Activated naive CD4-positive, alpha-beta T cell treated with Interleukin-2 at 50 U/mL for 16 hours (primary cell): ENCODE results near the gene MUL1.
A peak's percentile ranks its signal among the peaks of the same experiment; 100 is the strongest.
"Not testable (repeated sequence)": the region's sequence is repeated elsewhere in the genome, so short reads cannot be mapped to it uniquely, and the experiment has no call there.

ENCODE experiments used
- DNase-seq: peaks from one replicate; pipeline ENCODE4 v3.0.0-alpha.2; 2020

Gene MUL1

DNA sequence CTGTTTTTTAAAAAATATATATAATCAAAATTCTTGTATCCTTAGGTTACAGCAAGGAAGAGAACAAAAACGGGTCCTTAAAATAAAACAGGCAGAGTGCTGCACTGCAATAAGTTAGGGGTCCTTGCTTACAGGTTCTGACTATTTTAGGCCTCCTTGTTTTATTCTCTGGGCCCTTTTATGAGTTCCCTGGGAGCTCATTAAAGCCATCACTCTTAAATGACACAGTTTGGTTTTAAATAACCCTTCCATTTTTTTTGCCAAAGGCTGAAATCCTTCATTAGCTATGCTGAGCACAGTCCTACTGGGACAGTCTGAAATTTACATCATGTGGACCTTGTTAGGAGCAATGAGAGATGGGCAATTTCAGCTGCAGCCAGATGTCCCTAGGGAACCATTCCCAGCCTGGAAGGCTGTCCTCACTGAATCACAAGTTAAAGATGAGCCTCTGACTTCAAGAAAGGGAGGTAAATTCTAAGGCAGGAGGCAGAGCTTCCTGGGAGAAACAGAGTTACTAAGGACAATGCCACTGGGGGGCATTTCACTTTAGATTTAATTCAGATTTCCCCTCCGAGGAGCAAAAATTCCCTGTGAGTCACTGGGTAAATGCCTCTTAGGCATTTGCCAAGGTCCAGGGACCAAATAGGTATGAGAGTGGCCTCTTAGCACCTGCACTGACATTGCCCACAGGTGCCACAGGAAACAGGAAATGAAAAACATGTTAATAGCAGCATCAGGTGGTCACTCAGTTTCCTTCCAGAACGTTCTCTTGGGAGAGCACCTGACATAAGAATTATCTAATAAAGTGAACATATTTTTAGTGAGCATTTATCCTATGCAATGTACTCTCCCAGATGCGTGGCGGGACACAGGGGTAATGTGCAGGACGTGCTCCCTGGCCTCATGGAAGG is 3.8 kb upstream of the MUL1 start:
- no peak for DNase-seq

- no peak for DNase-seq
These were observed 440 bp upstream of the MUL1 start for GRCh38 chr1:20508411-20508771.

DNA sequence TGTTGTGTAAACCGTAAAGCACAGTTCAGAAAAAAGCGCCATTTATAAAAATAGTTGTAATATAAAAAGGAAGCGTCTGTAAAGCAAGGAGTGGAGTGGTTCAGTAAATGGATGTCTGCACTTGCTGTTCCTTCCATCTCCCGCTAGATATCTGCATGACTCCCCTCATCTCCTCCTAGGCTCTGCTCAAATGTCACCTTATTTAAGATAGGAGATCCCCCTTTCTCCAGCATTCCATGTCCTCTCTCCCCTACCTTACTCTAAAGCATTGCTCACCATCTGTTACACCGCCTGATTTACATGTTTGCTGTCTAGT is 745 bp downstream of the MUL1 start:
- DNase-seq, result no peak

GRCh38 chr1:20505488-20505887 is 2.5 kb downstream of the MUL1 start:
- no peak for DNase-seq

DNA sequence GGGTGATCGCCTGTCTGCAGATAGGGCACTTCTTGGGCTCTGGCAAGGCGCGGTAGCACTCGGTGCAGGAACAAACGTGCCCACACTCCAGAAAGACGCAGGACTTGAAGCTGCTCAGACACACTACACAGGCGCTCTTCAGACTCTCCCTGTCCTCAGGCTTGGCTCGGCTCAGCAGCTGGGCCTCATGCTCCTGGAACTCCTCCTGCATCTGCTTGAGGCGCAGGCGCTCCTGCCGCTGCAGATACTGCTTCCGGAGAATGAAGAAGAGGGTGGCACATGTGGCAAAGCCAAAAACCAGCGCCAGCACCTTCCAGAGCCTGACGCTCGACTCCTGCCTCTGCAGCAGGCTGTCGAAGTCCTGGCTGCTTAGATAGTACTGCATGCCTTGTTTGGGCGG is 7.2 kb downstream of the MUL1 start:
- no peak for DNase-seq

- DNase-seq, result no peak
These were observed 8.2 kb downstream of the MUL1 start for GRCh38 chr1:20499718-20500117.

GRCh38 chr1:20499105-20499504 is 8.8 kb downstream of the MUL1 start:
- DNase-seq, result no peak

GRCh38 chr1:20498116-20498515 is 9.8 kb downstream of the MUL1 start:
- no peak for DNase-seq

- DNase-seq, result no peak
These were observed 10.4 kb downstream of the MUL1 start for GRCh38 chr1:20497506-20497905.

GRCh38 chr1:20496725-20497383 is 11.1 kb downstream of the MUL1 start:
- not testable (repeated sequence) for DNase-seq

GRCh38 chr1:20496241-20496661 is 11.7 kb downstream of the MUL1 start:
- DNase-seq, result peak; percentile 18

DNA sequence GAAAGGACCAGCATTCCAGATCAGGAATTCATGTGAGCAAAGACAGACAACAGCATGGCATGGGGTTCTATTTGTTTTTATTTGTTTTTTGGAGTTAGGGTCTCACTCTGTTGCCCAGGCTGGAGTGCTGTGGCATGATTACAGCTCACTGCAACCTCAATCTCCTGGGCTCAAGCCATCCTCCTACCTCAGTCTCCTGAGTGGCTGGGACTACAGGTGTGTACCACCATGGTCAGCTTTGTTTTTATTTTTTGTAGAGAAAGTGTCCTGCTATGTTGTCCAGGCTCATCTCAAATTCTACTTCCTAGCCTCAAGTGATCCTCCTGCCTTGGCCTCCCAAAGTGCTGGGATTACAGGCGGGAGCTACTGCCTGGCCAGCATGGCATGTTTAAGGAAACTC is 12.3 kb downstream of the MUL1 start:
- no peak for DNase-seq

- no peak for DNase-seq
These were observed 13.2 kb downstream of the MUL1 start for GRCh38 chr1:20494609-20495311.

DNA sequence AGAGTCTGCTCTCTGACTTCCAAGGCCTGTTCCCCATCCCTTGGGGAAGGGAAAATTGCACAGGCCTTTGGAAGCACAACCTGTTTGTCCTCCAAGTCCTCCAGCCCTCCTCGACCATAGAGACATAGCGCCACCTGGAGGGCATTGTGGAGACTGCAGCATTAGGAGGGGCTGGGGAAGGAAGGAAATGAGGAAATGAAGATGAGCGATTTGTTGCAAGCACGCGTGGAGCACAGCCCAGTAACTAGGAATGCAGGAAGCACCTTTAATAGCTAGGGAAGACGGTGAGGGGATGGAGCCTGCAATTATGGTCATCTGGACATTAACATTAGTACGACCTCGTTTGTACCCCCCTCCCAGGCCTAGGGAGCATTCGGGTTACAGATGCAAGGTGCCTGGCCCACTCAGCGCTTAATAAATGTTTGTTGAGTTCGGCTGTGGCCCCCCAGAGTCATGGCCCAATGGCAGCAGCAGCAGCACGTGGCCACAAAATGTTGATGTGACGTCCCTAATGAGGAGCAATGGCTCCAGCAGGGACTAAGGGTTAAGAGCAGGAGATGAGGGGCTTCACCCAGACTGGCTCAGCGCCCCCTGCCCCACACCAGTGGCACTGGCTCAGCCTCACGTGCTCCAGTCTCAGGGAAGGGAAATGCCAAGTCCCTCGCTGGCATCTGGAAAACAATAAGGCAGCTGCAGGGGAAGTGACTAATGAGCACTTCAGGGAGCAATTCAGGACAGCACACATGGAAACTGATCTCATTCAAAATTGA is 13.9 kb downstream of the MUL1 start:
- peak; percentile 83 for DNase-seq

GRCh38 chr1:20493309-20493708 is 14.6 kb downstream of the MUL1 start:
- no peak for DNase-seq

DNA sequence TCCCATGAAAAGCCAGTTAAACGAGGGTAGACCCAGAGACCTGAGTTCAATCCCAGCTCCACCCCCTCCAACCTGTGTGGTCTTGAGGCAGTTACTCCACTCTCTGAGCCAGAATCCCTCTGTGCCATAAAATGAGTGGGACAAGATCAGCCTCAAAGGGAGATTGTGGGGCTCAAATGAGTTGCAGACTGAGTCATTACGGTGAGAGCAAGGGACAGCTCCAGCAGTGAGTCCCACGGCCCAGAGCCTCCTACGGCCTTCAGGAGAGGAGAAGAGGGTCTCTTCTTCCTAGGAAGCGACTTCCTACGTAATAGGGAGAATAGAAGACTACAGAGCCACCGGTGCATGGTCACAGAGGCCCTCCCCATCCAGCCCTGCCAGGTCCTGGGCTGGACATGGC is 15.2 kb downstream of the MUL1 start:
- DNase-seq, result no peak

GRCh38 chr1:20491866-20492265 is 16.1 kb downstream of the MUL1 start:
- no peak for DNase-seq

GRCh38 chr1:20491178-20491577 is 16.8 kb downstream of the MUL1 start:
- no peak for DNase-seq

DNA sequence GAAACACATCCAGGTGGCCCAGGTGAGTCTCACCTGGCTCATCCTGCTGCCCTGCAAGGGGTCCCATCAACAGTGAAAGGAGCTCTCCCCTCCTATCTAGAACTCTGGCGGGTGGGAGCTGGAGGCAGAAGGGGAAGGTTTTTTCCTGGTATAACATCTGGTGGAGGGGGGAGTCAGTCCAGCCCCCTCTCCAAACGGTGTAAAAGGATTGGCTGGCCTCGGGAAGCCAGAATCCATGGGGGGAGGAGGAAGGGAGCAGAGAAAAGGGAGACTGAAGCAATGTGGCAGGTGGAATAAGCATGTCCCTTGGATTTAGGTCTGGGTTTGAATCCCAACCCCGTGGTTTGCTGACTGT is 20.7 kb downstream of the MUL1 start:
- no peak for DNase-seq

- no peak for DNase-seq
These were observed 21.3 kb downstream of the MUL1 start for GRCh38 chr1:20486457-20487235.

- peak; percentile 67 for DNase-seq
These were observed 22.2 kb downstream of the MUL1 start, which contains the start of gene CAMK2N1 for GRCh38 chr1:20485527-20486456. Gene CAMK2N1, minus strand, starts transcription at chr1:20486210. Its CDS starts 831 bp downstream, at chr1:20485379.
